H9 (cell line): Measurements from ENCODE around the gene HS6ST1. TPM values are rescaled to one million over a fixed set of nuclear protein-coding genes. Genes with fewer than 3 reads are reported as not detected.

Experiments used
- DNase-seq: peaks from one replicate; pipeline ENCODE4 v3.0.0-alpha.2; 2017
- H2AFZ ChIP-seq: one replicate; pipeline ENCODE4 v1.6.1; 2013; ENCODE audit warnings: mild to moderate bottlenecking, low read length, control low read depth, moderate library complexity
- H2AK5ac ChIP-seq: 2 replicates; pipeline ENCODE4 v1.6.1; 2013; ENCODE audit warnings: low read length, control low read depth, mixed read lengths; ENCODE audit not compliant: insufficient read length
- H2BK120ac ChIP-seq: one replicate; pipeline ENCODE4 v1.6.1; 2013; ENCODE audit warnings: low read depth, mild to moderate bottlenecking, low read length, control low read depth, inconsistent platforms; ENCODE audit not compliant: poor library complexity, severe bottlenecking
- H2BK12ac ChIP-seq: 2 replicates; pipeline ENCODE4 v1.6.1; 2013; ENCODE audit warnings: low read length, control low read depth, mixed read lengths, low read depth; ENCODE audit not compliant: insufficient read length
- H2BK15ac ChIP-seq: 2 replicates; pipeline ENCODE4 v1.6.1; 2013; ENCODE audit warnings: low read depth, low read length, control low read depth
- H2BK20ac ChIP-seq: one replicate; pipeline ENCODE4 v1.6.1; 2013; ENCODE audit warnings: low read depth, mild to moderate bottlenecking, low read length, control low read depth, inconsistent platforms; ENCODE audit not compliant: poor library complexity, severe bottlenecking
- H2BK5ac ChIP-seq: 2 replicates; pipeline ENCODE4 v1.6.1; 2013; ENCODE audit warnings: low read length, control low read depth, mixed read lengths; ENCODE audit not compliant: insufficient read length
- H3K14ac ChIP-seq: 2 replicates; pipeline ENCODE4 v1.6.1; 2013; ENCODE audit warnings: low read length, control low read depth; ENCODE audit not compliant: insufficient read depth
- H3K18ac ChIP-seq: 2 replicates; pipeline ENCODE4 v1.6.1; 2013; ENCODE audit warnings: low read depth, mild to moderate bottlenecking, mixed read lengths, low read length, control low read depth; ENCODE audit not compliant: insufficient read length
- H3K23ac ChIP-seq: 2 replicates; pipeline ENCODE4 v1.6.1; 2013; ENCODE audit warnings: low read length, control low read depth, mixed read lengths, low read depth; ENCODE audit not compliant: insufficient read length
- H3K23me2 ChIP-seq: 2 replicates; pipeline ENCODE4 v1.6.1; 2013; ENCODE audit warnings: low read depth, mild to moderate bottlenecking, mixed read lengths, low read length, control low read depth; ENCODE audit not compliant: insufficient read length, poor library complexity, severe bottlenecking
- H3K27ac ChIP-seq: 2 replicates; pipeline ENCODE4 v1.5.1; 2013; ENCODE audit warnings: low read length, control low read depth, mixed read lengths, low read depth; ENCODE audit not compliant: insufficient read length
- H3K27me3 ChIP-seq: 2 replicates; pipeline ENCODE4 v1.6.1; 2013; ENCODE audit warnings: low read length, control low read depth, inconsistent platforms; ENCODE audit not compliant: insufficient read depth
- H3K4ac ChIP-seq: 2 replicates; pipeline ENCODE4 v1.6.1; 2013; ENCODE audit warnings: low read depth, mild to moderate bottlenecking, control low read depth, inconsistent platforms, low read length, moderate library complexity
- H3K4me1 ChIP-seq: 2 replicates; pipeline ENCODE4 v1.6.1; 2013; ENCODE audit warnings: low read length, control low read depth, inconsistent platforms; ENCODE audit not compliant: insufficient read depth
- H3K4me2 ChIP-seq: 2 replicates; pipeline ENCODE4 v1.6.1; 2013; ENCODE audit warnings: low read length, control low read depth, mixed read lengths; ENCODE audit not compliant: insufficient read length, insufficient read depth
- H3K56ac ChIP-seq: 2 replicates; pipeline ENCODE4 v1.6.1; 2013; ENCODE audit warnings: low read depth, mild to moderate bottlenecking, mixed read lengths, low read length, control low read depth; ENCODE audit not compliant: insufficient read length
- H3K79me1 ChIP-seq: 2 replicates; pipeline ENCODE4 v1.6.1; 2013; ENCODE audit warnings: low read depth, mild to moderate bottlenecking, moderate library complexity, low read length, control low read depth, inconsistent platforms; ENCODE audit not compliant: insufficient read depth, poor library complexity, severe bottlenecking
- H3K79me2 ChIP-seq: 2 replicates; pipeline ENCODE4 v1.6.1; 2013; ENCODE audit warnings: low read length, control low read depth, inconsistent platforms; ENCODE audit not compliant: insufficient read depth
- H3K9ac ChIP-seq: 2 replicates; pipeline ENCODE4 v1.6.1; 2013; ENCODE audit warnings: low read length, control low read depth, mixed read lengths; ENCODE audit not compliant: insufficient read length; ENCODE audit errors: extremely low read depth
- H3K9me3 ChIP-seq: one replicate; pipeline ENCODE4 v1.6.1; 2013; ENCODE audit warnings: low read depth, low read length, inconsistent platforms; ENCODE audit not compliant: control insufficient read depth
- H3T11ph ChIP-seq: one replicate; pipeline ENCODE4 v1.6.1; 2013; ENCODE audit warnings: mild to moderate bottlenecking, low read length, control low read depth, inconsistent platforms
- H4K20me1 ChIP-seq: one replicate; pipeline ENCODE4 v1.6.1; 2013; ENCODE audit not compliant: control insufficient read depth, insufficient read length, insufficient read depth
- H4K5ac ChIP-seq: 2 replicates; pipeline ENCODE4 v1.6.1; 2013; ENCODE audit warnings: low read depth, mild to moderate bottlenecking, mixed read lengths, low read length, control low read depth; ENCODE audit not compliant: insufficient read length
- H4K8ac ChIP-seq: replicated peaks from 2 replicates; pipeline ENCODE4 v1.6.1; 2013; ENCODE audit warnings: low read length, control low read depth, mixed read lengths, low read depth; ENCODE audit not compliant: insufficient read length
- H4K91ac ChIP-seq: 2 replicates; pipeline ENCODE4 v1.6.1; 2013; ENCODE audit warnings: low read depth, mild to moderate bottlenecking, moderate library complexity, mixed read lengths, low read length, control low read depth; ENCODE audit not compliant: insufficient read length
- H3K27ac Mint-ChIP-seq, 3 experiments: 2 replicates in 2 of 3; 3 replicates in 1 of 3; pipeline ENCODE4 v1.8.0; 2020 to 2021; ENCODE audit warnings: mixed read lengths in 3 of 3, mild to moderate bottlenecking in 1 of 3, moderate library complexity in 1 of 3
- H3K27me3 Mint-ChIP-seq: 2 replicates; pipeline ENCODE4 v1.8.0; 2021; ENCODE audit warnings: low read depth, mild to moderate bottlenecking, moderate library complexity, mixed read lengths
- H3K36me3 Mint-ChIP-seq, 3 experiments: 2 replicates in 2 of 3; 3 replicates in 1 of 3; pipeline ENCODE4 v1.8.0; 2020 to 2021; ENCODE audit warnings: low read depth in 3 of 3, mixed read lengths in 3 of 3; ENCODE audit not compliant: insufficient read depth in 1 of 3
- H3K4me1 Mint-ChIP-seq, 2 experiments: 2 replicates each; pipeline ENCODE4 v1.8.0; 2020; ENCODE audit warnings: mixed read lengths in 2 of 2
- H3K4me3 Mint-ChIP-seq, 2 experiments: 2 replicates in 1 of 2; 3 replicates in 1 of 2; pipeline ENCODE4 v1.8.0; 2020 to 2021; ENCODE audit warnings: mild to moderate bottlenecking in 2 of 2, mixed read lengths in 2 of 2, moderate library complexity in 1 of 2
- H3K9me3 Mint-ChIP-seq, 2 experiments: 2 replicates in 1 of 2; 3 replicates in 1 of 2; pipeline ENCODE4 v1.8.0; 2020; ENCODE audit warnings: mild to moderate bottlenecking in 2 of 2, mixed read lengths in 2 of 2, moderate library complexity in 1 of 2
- WGBS: extraction: QIAGEN DNeasy Blood & Tissue Kit; methylation state at CpG from one replicate; pipeline ENCODE4 v1.1.7; 2013; ENCODE audit warnings: missing lambda C conversion rate, low lambda C conversion rate, mixed read lengths; ENCODE audit not compliant: insufficient read length; ENCODE audit errors: extremely low coverage; 5-methylcytosine and 5-hydroxymethylcytosine counted together
- long read RNA-seq: library from polyadenylated mRNA; unstranded; transcript quantifications from one replicate; pipeline ENCODE4 v2.0.0, GENCODE V29; 2020
- total RNA-seq: library from RNA; stranded (reverse); gene quantifications from 2 replicates; pipeline ENCODE4 v1.2.1, GENCODE V29; 2021
- TF ChIP-seq, protein P1 (sequence below): fragments of 200-600 bp; sonication (generic); conservative IDR thresholded peaks from 3 replicates; pipeline ENCODE4 v1.8.0; 2021; ENCODE audit warnings: antibody characterized with exemption, mild to moderate bottlenecking

Gene HS6ST1, protein sequence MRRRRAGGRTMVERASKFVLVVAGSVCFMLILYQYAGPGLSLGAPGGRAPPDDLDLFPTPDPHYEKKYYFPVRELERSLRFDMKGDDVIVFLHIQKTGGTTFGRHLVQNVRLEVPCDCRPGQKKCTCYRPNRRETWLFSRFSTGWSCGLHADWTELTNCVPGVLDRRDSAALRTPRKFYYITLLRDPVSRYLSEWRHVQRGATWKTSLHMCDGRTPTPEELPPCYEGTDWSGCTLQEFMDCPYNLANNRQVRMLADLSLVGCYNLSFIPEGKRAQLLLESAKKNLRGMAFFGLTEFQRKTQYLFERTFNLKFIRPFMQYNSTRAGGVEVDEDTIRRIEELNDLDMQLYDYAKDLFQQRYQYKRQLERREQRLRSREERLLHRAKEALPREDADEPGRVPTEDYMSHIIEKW
- total RNA-seq: 58.9 and 60.2 TPM in 2 replicates
- long read RNA-seq, partial matches to known transcripts: 0 of 109 reads
- long read RNA-seq, other reads (novel, unspliced or antisense): 105 of 109 reads

DNA sequence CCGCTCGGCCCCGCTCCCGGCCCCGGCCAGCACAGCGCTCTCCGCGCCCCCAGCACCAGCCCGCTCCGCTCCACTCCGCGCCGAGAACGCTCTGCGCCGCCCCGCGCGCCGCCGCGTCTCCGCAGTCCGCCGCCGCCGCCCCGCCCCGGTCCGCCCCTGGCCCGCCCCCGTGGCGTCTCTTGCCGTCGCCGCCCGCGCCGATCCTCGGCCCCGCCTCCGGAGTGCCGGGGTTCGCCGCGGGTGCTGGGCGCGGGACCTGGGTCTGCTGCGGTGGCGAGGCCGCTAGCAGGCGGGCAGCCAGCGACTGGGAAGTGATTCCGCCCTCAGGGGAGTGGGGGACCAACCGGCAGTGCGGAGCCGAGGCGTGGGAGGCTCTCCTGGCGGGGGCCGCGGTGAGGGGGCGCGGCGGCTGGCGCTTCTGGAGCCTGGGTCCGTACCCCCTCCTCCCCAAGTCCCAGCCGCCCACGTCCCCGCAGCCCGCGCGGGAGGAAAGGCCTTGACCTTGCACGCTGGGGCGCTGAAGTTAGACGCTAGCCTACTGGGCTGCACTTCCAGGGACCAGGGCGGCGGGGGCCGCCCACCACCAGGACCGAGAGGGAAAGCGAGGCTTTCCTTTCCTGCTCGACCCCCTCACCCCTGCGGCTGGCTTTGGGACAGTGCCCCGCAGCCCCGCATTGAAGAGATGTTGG lies at the start of gene HS6ST1:
Gene HS6ST1, minus strand, starts transcription at position 93 of the 689 bp plus-strand sequence. CDS start 305 bp downstream, outside the sequence.
- H3K4me2 ChIP-seq: peak within 1 kb of the TSS; percentile 43
- no peak within 1 kb of the TSS for H3K23ac ChIP-seq
- no peak within 1 kb of the TSS for H2BK5ac ChIP-seq
- no peaks in the 10 kb centered on the region for H4K20me1 ChIP-seq
- peak within 1 kb of the TSS; percentile 26 for H3K14ac ChIP-seq
- peaks cover 24% of the 10 kb centered on the region for H3K27me3 Mint-ChIP-seq
- H4K91ac ChIP-seq: no peak within 1 kb of the TSS
- no peak within 1 kb of the TSS for H2BK15ac ChIP-seq
- H2AK5ac ChIP-seq: no peak within 1 kb of the TSS
- H3T11ph ChIP-seq: no peak within 1 kb of the TSS
- no peak within 1 kb of the TSS for H3K4ac ChIP-seq
- H3K4me1 Mint-ChIP-seq: peaks cover 39 to 50% of the 10 kb centered on the region in 2 experiments
- H3K79me1 ChIP-seq: peaks cover 3% of the 10 kb centered on the region
- H2BK20ac ChIP-seq: no peak within 1 kb of the TSS
- H4K5ac ChIP-seq: no peak within 1 kb of the TSS
- no peak within 1 kb of the TSS for H2BK120ac ChIP-seq
- peak within 1 kb of the TSS; percentile 45 for H3K18ac ChIP-seq
- no CpG with 5 or more reads among the region's 84 CpGs for WGBS
- no peak within 1 kb of the TSS for H2BK12ac ChIP-seq
- H3K9ac ChIP-seq: no peak within 1 kb of the TSS
- H3K56ac ChIP-seq: no peak within 1 kb of the TSS
- H4K8ac ChIP-seq: no peak within 1 kb of the TSS
- H3K27me3 ChIP-seq: no peaks in the 10 kb centered on the region; the same call in 1 of the 2 replicates
- H3K36me3 Mint-ChIP-seq: peaks cover 7 to 21% (median 14%) of the 10 kb centered on the region in 3 experiments; a peak in 6 of 7 replicates
- peak within 1 kb of the TSS; percentile 89 to 91 for H3K4me3 Mint-ChIP-seq
- H3K23me2 ChIP-seq: peaks cover 12% of the 10 kb centered on the region
- peak; percentile 82 for DNase-seq
- 0 out of 7 replicates have a peak within 1 kb of the TSS, but pooled peaks of 1 of the 3 experiments have one; percentile 73 for H3K27ac Mint-ChIP-seq
- no peak within 1 kb of the TSS for H3K27ac ChIP-seq
- H3K9me3 ChIP-seq: no peaks in the 10 kb centered on the region
- TF ChIP-seq, protein P1, sequence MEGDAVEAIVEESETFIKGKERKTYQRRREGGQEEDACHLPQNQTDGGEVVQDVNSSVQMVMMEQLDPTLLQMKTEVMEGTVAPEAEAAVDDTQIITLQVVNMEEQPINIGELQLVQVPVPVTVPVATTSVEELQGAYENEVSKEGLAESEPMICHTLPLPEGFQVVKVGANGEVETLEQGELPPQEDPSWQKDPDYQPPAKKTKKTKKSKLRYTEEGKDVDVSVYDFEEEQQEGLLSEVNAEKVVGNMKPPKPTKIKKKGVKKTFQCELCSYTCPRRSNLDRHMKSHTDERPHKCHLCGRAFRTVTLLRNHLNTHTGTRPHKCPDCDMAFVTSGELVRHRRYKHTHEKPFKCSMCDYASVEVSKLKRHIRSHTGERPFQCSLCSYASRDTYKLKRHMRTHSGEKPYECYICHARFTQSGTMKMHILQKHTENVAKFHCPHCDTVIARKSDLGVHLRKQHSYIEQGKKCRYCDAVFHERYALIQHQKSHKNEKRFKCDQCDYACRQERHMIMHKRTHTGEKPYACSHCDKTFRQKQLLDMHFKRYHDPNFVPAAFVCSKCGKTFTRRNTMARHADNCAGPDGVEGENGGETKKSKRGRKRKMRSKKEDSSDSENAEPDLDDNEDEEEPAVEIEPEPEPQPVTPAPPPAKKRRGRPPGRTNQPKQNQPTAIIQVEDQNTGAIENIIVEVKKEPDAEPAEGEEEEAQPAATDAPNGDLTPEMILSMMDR: no peak
- no peaks in the 10 kb centered on the region; the same call in 1 of the 2 replicates for H3K4me1 ChIP-seq
- H3K9me3 Mint-ChIP-seq: no peaks in the 10 kb centered on the region; a peak in 1 of 5 replicates
- no peak within 1 kb of the TSS for H2AFZ ChIP-seq
- peaks cover 32% of the 10 kb centered on the region; the same call in 1 of the 2 replicates for H3K79me2 ChIP-seq
